HG02870 (cell line): ENCODE measurements around the gene MAST4.
A peak's percentile ranks its signal among the peaks of the same experiment; 100 is the strongest.

Experiments used
- ATAC-seq: cut with Tn5 transposase; IDR thresholded peaks from one replicate; pipeline ENCODE4 v1.9.1; 2021; ENCODE audit warnings: mild to moderate bottlenecking, moderate library complexity; ENCODE audit not compliant: unreplicated experiment

Gene MAST4

GRCh38 chr5:67195406-67196275 is 599.4 kb downstream of the MAST4 start:
- no peak for ATAC-seq

GRCh38 chr5:67196537-67197059 is 600.4 kb downstream of the MAST4 start, which contains the start of gene CD180:
Gene CD180, minus strand, starts transcription at chr5:67196799. Its CDS starts 158 bp downstream, at chr5:67196641.
- ATAC-seq: no peak

- ATAC-seq: no peak
Measured at GRCh38 chr5:67197536-67197935, 601.3 kb downstream of the MAST4 start.

- ATAC-seq: no peak
Measured at GRCh38 chr5:67198917-67199316, 602.7 kb downstream of the MAST4 start.

- no peak for ATAC-seq
Measured at GRCh38 chr5:67199859-67200258, 603.7 kb downstream of the MAST4 start.

GRCh38 chr5:67200809-67201562 is 604.8 kb downstream of the MAST4 start:
- peak; percentile 30 for ATAC-seq

GRCh38 chr5:67201897-67202549 is 605.8 kb downstream of the MAST4 start:
- peak; percentile 13 for ATAC-seq

- no peak for ATAC-seq
Measured at GRCh38 chr5:67202828-67203227, 606.6 kb downstream of the MAST4 start.

- no peak for ATAC-seq
Measured at GRCh38 chr5:67203701-67204074, 607.5 kb downstream of the MAST4 start.

GRCh38 chr5:67204821-67205220 is 608.6 kb downstream of the MAST4 start:
- no peak for ATAC-seq

GRCh38 chr5:67205981-67206380 is 609.8 kb downstream of the MAST4 start:
- ATAC-seq: no peak

- peak; percentile 27 for ATAC-seq
Measured at GRCh38 chr5:67206461-67206860, 610.3 kb downstream of the MAST4 start.

GRCh38 chr5:67206929-67207328 is 610.7 kb downstream of the MAST4 start:
- peak; percentile 84 for ATAC-seq

- ATAC-seq: no peak
Measured at GRCh38 chr5:67208403-67208802, 612.2 kb downstream of the MAST4 start.

- no peak for ATAC-seq
Measured at GRCh38 chr5:67209141-67209771, 613.1 kb downstream of the MAST4 start.

GRCh38 chr5:67211926-67212325 is 615.7 kb downstream of the MAST4 start:
- no peak for ATAC-seq

- ATAC-seq: no peak
Measured at GRCh38 chr5:67214036-67214435, 617.8 kb downstream of the MAST4 start.

- ATAC-seq: no peak
Measured at GRCh38 chr5:67214707-67215447, 618.7 kb downstream of the MAST4 start.

- ATAC-seq: peak; percentile 99
Measured at GRCh38 chr5:67215519-67216471, 619.6 kb downstream of the MAST4 start.
